GM10248 (cell line): ENCODE data around the gene CCNDBP1.
"Not testable (repeated sequence)": the region's sequence is repeated elsewhere in the genome, so short reads cannot be mapped to it uniquely, and the experiment has no call there.

Source experiments
- CTCF ChIA-PET: fragments of 300-600 bp; sonication (Branson Sonifier 250); formaldehyde crosslinking; extraction: SDS; loops from one replicate; lab custom pipeline; 2021; ENCODE audit warnings: antibody characterized with exemption; lab: Yijun Ruan, JAX
- POLR2A ChIA-PET: fragments of 350-650 bp; sonication (Branson Sonifier 250); formaldehyde crosslinking; extraction: SDS; loops from one replicate; lab custom pipeline; 2020; ENCODE audit warnings: antibody characterized with exemption; lab: Yijun Ruan, JAX
- DNase-seq: peaks from one replicate; pipeline ENCODE4 v3.0.0; 2012; ENCODE audit errors: extremely low spot score
- CTCF ChIP-seq: IDR thresholded peaks from 2 replicates; pipeline ENCODE4 v1.5.1; 2012; ENCODE audit warnings: mild to moderate bottlenecking, low read depth; ENCODE audit errors: extremely low read depth, missing control alignments, control extremely low read depth

CCNDBP1 gene

GRCh38 chr15:43194795-43195194 is 9.6 kb downstream of the CCNDBP1 start:
- TF ChIP-seq CTCF = no peak
- no peak for DNase-seq
- POLR2A ChIA-PET = no interaction called here
- CTCF ChIA-PET = interaction anchor here (0.9 to 6.9 kb wide), 6 partner anchors 8 to 91 kb away, joined by 3 to 52 read pairs (median 4); partner anchors contain the start of gene CCNDBP1

- POLR2A ChIA-PET = no interaction called here
- DNase-seq = no peak
- CTCF ChIA-PET = interaction anchor here (1.1 to 5.7 kb wide), 4 partner anchors 25 to 89 kb away, joined by 3 to 20 read pairs (median 8); no protein-coding TSS in a partner anchor
- no peak for TF ChIP-seq CTCF
Observed at GRCh38 chr15:43196760-43197548, 11.8 kb downstream of the CCNDBP1 start.

- DNase-seq, POLR2A ChIA-PET: not testable (repeated sequence)
- CTCF ChIA-PET = interaction anchor here (1.1 to 5.7 kb wide), 3 partner anchors 24 to 88 kb away, joined by 3 to 20 read pairs (median 11); no protein-coding TSS in a partner anchor
Observed at GRCh38 chr15:43197773-43198172, 12.6 kb downstream of the CCNDBP1 start.

GRCh38 chr15:43198556-43198955 is 13.4 kb downstream of the CCNDBP1 start:
- POLR2A ChIA-PET, DNase-seq: not testable (repeated sequence)
- CTCF ChIA-PET = interaction anchor here (0.7 to 3.3 kb wide), 2 partner anchors 27 to 70 kb away, joined by 3 to 11 read pairs; no protein-coding TSS in a partner anchor

GRCh38 chr15:43198992-43199391 is 13.8 kb downstream of the CCNDBP1 start:
- CTCF ChIA-PET = interaction anchor here (0.7 to 3.3 kb wide), 2 partner anchors 26 to 69 kb away, joined by 3 to 11 read pairs; no protein-coding TSS in a partner anchor
- POLR2A ChIA-PET = no interaction called here
- no peak for TF ChIP-seq CTCF
- no peak for DNase-seq

GRCh38 chr15:43199945-43200488 is 14.8 kb downstream of the CCNDBP1 start:
- ChIA-PET CTCF (interaction anchor here (0.7 to 1.0 kb wide), 3 partner anchors 10 to 107 kb away, joined by 3 to 6 read pairs (median 3); no protein-coding TSS in a partner anchor), POLR2A (no interaction called here)
- no peak for TF ChIP-seq CTCF
- DNase-seq = no peak

GRCh38 chr15:43204016-43204901 is 19.1 kb downstream of the CCNDBP1 start:
- ChIA-PET POLR2A (interaction anchor here (0.9 kb wide), 1 partner anchor 13 kb away, joined by 3 read pairs; no protein-coding TSS in a partner anchor), CTCF (interaction anchor here (0.7 to 4.5 kb wide), 27 partner anchors 9 to 499 kb away, joined by 3 to 52 read pairs (median 6); partner anchors contain the start of genes CCNDBP1 and TGM5)
- peak; percentile 69 for DNase-seq
- peak; percentile 75 for TF ChIP-seq CTCF
